GM18867 (cell line): ENCODE data around the gene ABCC1.

Experiments
- ATAC-seq: cut with Tn5 transposase; IDR thresholded peaks from one replicate; pipeline ENCODE4 v1.9.1; 2021; ENCODE audit warnings: mild to moderate bottlenecking, moderate library complexity; ENCODE audit not compliant: unreplicated experiment

Gene ABCC1

DNA sequence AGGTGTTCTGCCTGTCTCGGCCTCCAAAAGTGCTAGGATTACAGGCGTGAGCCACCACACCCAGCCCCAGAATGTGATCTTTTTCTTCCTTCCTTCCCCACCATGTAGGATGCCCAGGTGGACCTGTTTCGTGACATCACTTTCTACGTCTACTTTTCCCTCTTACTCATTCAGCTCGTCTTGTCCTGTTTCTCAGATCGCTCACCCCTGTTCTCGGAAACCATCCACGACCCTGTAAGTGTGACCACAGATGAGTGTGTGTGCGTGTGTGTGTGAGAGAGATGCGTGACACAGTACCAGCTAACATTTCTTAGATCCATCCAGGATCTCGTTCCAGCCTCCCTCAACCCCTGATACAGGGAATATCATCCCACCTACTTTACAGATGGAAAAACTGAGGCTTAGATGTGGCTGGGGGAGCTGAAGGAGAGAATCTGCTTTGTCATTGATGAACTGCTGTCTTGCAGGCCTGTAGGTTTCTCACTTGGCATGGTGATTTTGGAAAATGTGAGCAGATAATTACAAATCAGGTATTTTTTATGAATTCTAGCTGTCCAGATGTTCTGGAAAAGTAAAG is 67.1 kb downstream of the ABCC1 start:
- no peak for ATAC-seq

DNA sequence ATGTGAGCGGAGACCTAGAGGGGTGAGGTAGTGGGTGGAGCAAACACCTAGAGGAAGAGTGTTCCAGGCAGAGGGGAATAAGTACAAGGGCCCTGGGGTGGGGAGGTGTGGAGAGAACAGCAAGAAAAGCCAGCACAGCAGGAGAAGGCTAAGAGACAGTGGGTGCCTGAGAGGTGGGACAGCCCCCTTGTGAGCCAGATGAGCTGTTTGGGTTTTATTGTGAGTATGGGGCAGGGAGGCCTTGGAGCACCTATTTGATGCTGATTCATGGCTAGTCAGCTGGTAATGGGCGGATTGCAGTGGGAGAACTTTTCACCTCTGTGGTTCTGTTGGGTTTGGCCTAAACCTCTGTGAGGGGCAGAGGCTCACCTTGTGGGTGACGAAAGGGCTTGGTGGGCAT is 68.4 kb downstream of the ABCC1 start:
- no peak for ATAC-seq

DNA sequence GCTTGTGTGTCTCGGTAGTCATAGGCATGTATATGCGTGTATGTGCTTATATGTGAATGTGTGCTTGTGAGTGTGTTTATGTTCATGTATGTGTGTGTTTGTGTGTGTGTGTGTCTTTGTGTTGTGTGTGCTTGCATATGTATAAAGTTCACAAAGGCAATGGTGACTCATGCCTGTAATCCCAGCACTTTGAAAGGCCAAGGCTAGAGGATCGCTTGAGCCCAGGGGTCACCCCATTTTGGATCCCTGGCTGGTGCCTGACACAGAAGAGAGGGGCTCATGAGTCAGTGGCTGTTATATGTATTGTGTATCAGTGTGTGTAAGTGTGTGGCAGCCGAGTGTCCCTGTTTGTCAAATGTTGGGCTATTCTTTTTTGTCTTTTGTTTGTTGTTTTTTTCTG is 69.3 kb downstream of the ABCC1 start:
- no peak for ATAC-seq

DNA sequence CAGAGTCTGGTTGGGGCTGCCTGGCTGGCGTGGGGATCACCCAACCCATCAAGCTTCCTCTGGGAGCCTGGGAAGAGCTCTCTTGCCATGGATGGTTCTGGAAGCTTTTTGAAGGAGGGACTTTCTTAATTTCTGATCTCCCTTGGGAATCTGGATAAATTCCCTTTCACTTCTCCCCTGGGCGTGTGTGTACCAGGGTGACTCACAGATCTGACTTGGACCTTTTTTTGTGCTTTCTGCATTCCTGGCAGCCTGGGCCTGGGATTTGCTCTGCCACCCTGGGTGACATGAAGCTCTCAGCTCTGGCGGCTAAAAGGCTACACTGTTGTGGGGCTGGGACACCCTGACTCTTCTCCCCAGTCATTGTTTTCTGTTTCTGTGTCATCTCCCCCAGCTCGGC is 70.1 kb downstream of the ABCC1 start:
- ATAC-seq = no peak

DNA sequence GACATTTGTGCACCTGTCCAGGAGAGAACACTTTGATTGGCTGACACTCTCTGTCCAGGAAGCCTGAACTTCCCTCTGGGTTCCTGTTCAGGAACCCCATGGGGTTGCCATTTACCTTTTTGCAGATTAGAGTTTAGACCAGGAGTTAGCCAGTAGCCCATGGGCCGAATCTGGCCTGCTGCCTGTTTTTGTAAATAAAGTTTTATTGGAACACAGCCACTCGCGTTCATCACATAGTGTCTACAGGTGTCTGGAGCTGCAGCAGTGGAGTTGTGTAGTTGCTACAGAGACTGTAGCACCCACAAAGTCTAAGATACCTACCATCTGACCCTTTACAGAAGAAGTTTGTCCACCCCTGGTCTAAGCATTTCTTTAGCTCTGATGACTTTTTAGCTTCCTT is 70.9 kb downstream of the ABCC1 start:
- no peak for ATAC-seq

DNA sequence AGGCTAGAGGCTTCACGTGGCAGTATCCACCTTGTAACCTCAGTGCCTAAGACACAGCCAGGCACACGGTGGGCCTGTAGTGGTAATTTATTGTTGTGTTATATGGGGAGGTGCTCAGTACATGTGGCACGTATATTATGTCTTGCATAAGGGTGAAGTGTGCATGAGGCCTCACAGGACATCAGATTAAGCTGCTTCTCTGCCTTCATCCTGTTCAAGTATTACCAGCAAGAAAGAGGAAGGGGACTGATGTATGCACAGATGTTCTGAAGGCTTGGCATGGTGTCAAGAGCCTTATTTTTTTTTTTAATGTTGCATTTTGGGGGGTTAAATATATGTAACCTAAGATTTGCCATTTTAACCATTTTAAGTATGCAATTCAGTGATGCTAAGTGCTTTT is 71.6 kb downstream of the ABCC1 start:
- no peak for ATAC-seq

DNA sequence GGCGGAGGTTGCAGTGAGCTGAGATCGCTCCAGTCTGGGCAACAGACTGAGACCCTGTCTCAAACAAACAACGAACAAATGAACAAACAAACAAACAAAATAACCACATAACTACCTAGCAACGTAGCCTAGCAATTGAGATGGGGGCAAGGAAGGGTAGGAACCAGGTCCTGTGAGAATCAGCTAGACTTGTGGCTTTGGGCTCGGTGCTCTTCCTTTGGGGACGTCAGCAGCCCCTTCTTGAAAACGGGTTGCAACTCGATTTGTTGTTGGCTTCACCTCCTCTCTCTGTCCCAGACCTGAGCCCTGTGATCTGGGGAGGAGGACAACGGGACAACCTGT is 72.2 kb downstream of the ABCC1 start:
- no peak for ATAC-seq

DNA sequence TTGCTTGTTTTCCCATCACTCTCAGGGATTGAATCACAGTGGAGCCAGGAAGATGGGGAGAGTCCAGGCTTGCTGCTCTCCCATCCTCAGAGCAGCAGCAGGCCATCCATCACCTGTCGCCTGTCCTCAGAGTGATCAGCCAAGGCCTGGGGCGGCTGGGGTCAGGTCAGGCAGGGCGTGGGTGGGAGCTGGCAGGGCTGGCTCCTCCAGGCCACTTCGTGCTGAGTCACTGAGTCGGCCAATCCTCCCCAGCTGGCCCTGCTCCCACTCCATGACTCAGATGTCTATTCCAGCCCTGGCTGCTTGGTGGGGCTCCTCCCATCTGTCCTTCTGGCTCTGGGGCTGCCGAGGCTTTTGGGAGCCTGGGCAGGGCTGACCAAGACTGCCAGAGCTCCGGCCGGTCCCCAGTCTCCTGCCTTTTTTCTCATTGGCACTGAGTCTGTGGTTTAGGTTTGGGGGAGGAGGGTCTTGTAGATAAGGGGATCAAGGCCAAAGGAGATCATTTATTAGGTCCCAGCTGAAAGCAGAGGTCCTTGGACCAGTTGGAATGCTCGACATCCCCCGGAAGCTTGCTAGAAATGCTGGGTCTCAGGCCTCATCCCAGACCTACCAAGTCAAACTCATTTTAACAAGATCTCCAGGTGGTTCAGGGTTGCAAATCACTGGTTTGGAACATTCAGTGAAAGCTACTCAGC is 72.7 kb downstream of the ABCC1 start:
- no peak for ATAC-seq

DNA sequence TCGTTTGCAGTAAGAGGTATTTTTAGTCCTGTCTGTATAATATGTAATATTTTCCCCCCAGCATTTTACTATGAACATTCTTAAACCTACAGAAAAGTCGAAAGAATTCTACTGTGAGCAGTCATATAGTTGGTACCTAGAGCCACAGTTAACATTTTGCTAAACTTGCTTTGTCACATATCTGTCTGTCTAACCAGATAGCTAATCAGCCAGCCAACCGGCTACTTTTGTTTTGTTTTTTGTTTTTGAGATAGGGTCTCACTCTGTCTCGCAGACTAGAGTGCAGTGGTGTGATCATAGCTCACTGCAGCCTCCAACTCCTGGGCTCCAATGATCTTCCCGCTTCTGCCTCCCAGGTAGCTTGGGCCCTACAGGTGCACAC is 73.3 kb downstream of the ABCC1 start:
- no peak for ATAC-seq

DNA sequence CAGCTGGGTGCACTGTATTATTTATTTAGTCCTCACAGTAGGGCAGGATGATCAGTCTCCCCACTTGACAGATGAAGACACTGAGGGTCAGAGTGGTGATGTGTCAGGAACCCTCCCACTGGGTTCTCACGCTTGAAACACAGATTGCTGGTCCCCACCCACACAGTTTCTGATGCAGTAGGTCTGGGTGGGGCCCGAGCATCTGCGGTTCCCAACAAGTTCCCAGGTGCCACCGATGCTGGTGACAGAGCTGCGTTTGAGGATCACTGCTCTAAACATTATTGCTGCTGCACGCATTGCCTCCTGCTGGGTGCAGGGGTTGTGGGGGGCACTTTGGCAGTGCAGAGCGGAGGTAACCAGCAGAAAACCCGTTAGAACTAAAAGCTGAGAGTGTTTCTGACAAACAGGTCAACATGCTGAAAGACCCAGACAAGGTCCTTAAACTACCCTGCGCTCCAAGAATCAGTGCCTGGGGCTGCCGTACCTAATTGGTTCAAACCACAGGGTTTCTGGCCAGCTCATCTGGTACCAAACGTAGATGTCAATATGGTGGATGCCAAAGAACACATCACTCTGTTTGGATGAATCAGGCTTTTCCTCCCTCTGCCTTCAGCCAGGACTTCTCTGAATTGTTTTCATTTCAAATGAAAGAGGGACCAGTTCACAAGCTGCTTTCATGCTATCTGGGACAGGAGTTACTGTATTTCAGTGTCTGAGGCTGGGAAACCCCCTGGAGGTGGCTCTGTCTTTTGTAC is 76.0 kb downstream of the ABCC1 start:
- peak; percentile 78 for ATAC-seq

DNA sequence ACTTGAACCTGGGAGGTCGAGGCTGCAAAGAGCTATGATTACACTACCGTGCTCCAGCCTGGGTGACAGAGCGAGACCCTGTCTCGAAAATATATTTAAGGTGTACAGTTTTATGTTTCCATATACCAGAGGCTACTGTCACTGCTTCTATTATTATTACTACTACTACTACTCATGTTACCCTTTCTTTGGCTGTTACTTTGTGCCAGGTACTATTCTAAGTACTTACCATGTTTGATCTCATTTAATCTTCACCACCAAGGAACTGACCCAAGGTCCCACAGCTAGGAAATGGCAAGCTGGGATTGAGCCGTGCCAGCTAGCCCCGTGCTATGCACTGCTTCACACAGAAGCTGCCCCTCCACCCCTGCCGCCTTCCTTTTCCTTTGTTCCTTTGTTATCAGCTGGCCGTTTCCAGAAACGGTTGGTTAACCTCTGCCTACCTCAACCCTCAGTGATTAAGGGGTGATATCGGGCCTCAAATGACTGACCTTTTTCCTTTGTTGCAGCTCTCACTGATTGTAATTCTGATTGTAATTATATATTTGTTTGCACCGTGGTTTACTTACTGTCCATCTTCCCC is 78.4 kb downstream of the ABCC1 start:
- ATAC-seq = no peak

DNA sequence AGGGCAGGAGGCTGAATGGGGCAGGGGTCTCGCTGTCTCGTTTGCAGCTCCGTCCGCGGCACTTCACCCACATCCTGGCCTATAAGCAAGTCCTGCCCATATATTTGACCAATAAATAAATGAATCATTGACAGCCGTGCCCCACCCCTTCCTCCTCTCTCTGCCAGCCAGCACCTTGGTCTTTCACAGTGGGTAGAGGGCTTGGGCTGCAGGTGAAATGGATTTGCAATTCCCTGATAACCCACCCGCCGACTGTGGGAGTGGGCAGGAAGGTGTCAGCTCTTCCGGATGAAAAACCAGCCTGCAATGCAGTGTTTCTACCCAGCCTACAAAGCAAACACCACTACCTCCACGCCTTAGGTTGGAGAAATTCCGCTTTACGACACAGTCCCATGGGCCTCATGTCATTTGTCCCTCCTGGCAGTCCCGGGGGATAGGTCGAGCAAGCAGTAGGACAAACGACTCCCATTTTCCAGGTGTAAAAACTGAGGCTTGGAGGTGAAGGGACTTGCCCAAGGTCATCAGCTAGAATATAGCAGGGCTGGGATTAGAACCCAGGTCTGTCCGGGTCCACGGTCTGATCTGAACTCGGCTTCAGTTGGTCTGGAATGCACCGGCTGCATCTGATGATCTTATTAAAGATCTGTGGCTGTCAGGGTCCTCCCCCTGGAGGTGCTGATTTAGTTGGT is 79.0 kb downstream of the ABCC1 start:
- no peak for ATAC-seq

DNA sequence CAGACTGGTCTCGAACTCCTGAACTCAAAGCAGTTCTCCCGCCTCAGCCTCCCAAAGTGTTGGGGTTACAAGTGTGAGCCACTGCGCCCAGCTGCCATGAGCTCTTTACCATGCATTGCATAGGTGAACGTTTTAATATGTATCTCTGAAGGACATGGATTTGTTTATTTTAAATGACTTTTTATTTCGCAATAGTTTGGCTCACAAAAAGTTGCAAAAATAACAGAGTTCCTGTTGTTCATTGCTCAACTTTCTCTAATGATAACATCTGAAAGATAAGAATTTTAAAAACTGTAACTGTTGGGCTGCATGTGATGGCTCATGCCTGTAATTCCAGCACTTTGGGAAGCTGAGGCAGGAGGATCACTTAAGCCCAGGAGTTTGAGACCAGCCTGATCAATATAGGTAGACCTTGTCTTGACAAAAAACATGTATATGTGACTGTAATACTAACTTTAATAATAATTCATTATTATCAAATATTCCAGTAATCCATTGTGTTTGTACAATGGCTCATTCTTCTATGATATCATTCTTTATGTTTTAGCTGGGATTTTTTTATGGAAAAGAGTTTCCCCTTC is 80.1 kb downstream of the ABCC1 start:
- ATAC-seq = no peak

DNA sequence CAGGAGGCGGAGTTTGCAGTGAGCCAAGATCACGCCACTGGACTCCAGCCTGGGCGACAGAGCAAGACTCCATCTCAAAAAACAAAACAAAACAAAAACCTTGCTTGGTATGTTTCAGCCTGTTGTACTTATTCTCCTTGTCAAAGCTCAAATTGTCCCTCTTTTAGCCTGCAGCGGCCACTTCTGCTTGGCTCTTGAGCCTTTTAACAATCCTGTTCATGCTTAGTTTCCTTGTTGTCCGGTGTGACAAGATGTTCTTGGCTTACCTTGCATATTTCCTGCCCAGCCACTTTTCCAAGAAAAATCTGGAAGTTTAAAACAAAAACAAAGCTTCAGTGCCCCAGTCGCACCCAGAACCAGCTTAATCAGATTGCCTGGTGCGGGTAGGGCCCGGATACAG is 81.0 kb downstream of the ABCC1 start:
- no peak for ATAC-seq

DNA sequence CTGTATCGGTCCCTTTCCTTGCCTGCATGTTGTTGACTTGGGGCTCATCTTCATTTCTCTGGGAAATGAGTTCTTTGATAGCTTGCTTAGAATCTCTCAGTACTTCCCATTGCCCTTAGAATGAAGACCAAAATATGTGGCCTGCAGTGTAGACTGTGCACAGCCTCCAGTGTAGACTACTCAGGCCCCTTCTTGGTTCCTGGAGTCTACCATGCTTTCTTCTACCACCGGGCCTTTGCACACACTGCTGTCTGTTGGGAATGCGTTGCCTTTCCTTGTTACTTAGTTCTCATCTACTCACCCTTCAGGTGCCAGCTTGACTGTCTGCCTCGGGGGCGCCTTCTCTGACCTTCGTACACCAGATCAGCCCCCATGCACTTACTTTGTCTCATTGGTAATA is 82.0 kb downstream of the ABCC1 start:
- no peak for ATAC-seq

DNA sequence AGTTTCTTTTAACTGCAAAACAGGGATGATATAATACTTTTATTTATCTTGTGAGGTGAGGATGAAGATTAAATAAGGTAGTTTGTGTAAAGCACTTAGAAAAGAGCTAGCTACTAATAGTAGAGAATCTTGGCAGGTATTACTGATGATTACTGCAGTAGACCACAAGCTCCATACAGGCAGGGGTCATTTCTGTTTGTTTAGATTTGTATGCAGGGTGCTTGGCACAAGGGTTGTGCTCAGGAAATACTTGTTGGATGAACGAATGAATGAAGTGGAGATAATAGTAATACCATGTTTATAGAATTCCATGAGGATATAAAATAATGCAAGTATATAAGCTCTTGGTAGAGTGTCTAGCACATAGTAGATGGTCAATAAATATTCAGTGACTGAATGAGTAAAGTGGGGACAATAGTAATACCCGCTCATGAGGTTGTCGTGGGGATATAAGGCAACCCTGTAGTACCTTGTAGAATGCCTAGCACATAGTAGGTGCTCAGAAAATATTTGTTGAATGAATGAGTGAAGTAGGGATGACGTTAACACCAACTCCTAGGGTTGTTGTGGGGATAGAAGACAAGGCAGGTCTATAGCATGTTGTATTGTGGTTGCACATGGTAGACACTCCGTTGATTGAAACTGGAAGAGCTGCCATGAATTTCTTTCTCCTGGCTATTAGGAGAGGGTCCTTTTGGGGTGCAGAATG is 83.0 kb downstream of the ABCC1 start:
- no peak for ATAC-seq

DNA sequence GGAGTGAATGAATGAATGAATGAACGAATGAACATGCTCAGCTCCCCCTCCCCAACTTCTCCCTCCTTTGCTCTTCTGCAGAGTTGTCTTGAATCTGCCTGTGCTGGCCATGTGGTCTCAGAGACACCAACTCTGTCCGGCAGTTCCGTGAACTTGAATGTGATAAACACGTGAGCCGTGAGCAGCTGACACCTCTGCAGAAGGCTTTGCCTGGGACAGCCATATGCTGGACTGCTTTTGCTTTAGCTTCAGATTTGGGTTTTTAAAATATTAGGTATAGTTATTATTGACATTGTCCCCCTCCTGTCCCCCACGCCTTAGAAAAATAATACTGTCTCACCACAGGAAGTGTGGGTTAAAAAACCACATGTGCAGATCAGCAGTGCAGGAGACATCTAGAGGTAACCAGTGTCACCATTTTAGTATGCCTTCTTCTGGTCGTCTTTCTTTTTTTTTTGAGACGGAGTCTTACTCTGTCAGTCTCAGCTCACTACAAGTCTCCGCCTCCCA is 83.8 kb downstream of the ABCC1 start:
- no peak for ATAC-seq

DNA sequence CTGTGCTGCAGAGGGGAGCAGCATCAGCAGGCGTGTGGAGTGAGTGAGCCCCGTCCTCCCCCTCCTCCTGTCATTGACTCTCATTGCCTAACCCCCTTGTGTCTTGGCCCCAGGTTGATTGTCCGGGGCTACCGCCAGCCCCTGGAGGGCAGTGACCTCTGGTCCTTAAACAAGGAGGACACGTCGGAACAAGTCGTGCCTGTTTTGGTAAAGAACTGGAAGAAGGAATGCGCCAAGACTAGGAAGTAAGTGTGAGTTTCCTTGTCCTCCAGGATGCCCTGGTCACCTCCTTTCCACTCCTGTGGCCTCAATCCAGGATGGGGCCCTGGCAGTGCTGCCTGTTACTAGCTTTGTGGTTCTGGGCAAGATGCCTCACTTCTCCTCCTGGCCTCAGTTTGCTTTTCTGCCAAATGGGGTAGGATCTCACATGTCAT is 87.0 kb downstream of the ABCC1 start:
- ATAC-seq = no peak

DNA sequence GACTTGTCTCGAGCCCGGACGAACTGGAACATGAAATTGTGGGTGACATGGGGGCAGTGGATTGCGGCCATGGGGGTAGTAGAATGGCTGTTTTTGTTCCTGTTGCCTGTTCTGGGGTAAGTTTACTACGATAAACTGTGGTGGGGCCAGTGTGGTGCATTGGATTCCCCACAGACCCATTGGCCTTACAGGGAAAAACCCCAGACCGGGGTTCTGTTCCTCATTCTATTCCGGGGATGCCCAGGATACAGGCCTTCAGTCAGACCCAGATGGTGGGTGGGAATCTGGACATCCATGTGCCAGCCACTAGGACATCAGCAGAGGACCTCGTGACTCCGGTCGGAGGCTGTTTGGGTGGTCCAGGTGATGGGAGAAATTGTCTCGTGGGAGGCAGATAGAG is 88.1 kb downstream of the ABCC1 start:
- ATAC-seq = no peak

DNA sequence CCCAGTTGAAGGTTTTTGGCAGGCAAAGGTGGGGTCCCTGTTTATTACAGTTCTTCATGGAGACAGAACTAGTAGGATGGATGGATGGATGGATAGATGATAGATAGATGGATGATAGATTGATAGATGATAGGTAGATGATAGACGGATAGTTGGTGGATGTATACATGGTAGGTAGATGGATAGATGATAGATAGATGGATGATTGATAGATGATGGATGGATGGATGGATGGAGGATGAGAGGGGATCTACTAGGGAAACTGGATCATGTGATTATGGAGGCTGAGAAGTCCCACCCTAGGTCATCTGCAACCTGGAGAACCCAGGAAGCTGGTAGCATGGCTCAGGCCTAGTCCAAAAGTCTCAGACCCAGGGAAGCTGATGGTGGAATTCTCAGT is 88.6 kb downstream of the ABCC1 start:
- ATAC-seq = no peak
